GM12801 (cell line): ENCODE data around the gene RGS4.

Source experiments
- CTCF ChIP-seq: IDR thresholded peaks from one replicate; pipeline ENCODE4 v1.5.1; 2011; ENCODE audit warnings: control low read depth; ENCODE audit not compliant: insufficient read length; ENCODE audit errors: extremely low read depth

RGS4 gene

DNA sequence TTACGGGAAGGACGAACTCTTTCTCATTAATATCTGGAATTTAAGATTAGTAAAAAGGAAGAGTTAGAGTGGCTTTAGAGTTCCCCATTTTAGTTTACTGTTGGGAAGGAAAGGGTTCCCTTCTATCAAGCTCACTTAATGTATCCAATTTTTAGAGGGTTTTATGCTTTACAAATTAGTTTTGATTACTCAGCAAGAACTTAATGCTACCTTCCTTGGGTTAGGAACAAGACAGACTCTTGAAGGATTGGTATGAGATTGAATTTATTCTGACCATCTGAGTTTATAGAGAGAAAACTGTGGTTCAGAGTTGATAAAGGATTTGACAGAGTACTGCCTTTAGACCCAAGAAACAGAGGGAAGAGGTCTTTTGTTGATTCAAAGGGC is 29.5 kb upstream of the RGS4 start:
- TF ChIP-seq CTCF = no peak

GRCh38 chr1:163046071-163046470 is 23.1 kb upstream of the RGS4 start:
- TF ChIP-seq CTCF = no peak

DNA sequence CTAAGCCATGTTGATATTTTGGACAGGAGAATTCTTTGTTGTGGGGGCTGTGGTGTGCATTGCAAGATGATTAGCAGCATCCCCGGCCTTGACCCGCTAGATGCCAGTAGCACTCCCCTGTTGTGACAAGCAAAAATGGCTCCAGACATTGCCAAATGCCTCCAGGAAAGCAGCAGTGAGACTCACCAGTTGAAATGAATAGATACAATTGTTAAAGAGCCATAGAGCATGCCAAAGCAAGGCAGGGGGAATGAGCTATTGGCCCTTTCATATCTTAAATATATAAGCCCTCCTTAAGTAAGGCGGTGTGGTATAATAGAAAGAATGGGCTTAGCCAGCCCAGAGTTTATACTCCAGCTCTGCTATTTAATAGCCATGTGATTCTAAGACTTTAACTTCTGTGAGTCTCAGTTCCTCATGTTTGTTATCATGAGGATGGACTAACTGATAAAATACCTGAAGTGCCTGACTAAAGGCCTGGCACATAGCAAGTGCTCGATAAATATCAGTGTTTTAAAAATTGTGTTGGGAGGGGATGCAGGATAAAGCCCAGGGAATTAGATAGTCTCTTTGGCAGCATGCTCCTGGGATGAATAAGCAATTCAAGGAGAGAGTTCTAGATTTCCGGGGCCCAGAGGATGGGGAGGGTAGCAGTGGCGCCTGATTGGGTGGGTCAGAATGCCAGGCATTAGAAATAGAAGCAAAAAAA is 21.1 kb upstream of the RGS4 start:
- no peak for TF ChIP-seq CTCF

DNA sequence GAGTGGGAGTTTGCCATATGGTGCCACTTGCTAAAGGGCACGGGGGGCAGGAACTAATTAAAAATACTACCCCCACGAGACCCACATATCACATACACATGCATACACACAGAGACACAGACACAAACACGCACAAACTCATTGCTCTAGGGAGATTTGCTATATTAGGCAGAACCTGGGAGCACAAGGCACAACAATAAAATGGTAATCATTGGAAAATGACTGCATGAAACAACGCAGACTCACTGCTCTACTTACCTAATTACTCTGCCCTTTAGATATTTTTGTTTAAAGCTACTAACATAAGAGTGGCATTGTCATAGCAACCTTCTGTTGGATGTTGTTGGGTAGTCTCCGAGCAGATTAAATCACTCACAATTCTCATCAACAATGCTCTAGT is 20.3 kb upstream of the RGS4 start:
- no peak for TF ChIP-seq CTCF

DNA sequence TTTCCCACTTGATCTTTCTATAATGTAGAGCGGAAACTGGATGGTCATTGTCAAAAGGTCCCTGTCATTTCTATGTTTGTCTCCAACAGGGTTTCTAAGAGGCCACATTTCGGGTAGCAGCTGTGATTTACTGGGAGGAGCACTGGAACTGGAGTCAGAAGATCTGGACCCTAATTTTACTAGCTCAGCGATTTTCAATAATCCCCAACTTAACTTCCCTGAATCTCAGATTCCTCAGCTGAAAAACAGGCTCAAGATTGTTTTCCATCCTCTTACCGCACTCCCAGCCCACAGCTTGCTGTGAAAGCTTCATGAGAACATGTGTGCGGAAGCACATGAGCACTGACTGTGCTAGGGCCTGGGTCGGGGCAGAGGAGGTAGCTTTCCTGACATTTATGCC is 19.9 kb upstream of the RGS4 start:
- TF ChIP-seq CTCF = no peak

- TF ChIP-seq CTCF = no peak
Observed at GRCh38 chr1:163050496-163050895, 18.7 kb upstream of the RGS4 start.

GRCh38 chr1:163054181-163054591 is 15.0 kb upstream of the RGS4 start:
- no peak for TF ChIP-seq CTCF
